ENCODE results near the gene LARP4. TPM values are rescaled to one million over a fixed set of nuclear protein-coding genes. Genes with fewer than 3 reads are reported as not detected.

Gene LARP4
- total and polyA plus RNA-seq, 2 of the 4 experiments (the other 2 are of a cell fraction), result 11.3 to 42.5 TPM

- H3K9me1 ChIP-seq (ENCODE audit: insufficient read depth, low read length), result no peaks in the 10 kb centered on the region; the same call in 1 of the 2 replicates
- no peak overlapping the region for H3K56ac ChIP-seq (ENCODE audit: extremely low read depth, insufficient read depth, low read length)
- no peak overlapping the region for H2AK9ac ChIP-seq (replicated peaks; ENCODE audit: low read depth, low read length, poor library complexity)
- no peak overlapping the region for H3K23ac ChIP-seq (ENCODE audit: low read depth, low read length)
- H3K4me3 ChIP-seq (ENCODE audit: insufficient read depth, low read depth, low read length), result no peak overlapping the region
- H3K4ac ChIP-seq (ENCODE audit: low read depth, low read length), result no peak overlapping the region
- no peak overlapping the region for H3K27ac ChIP-seq (ENCODE audit: insufficient read depth, low read length)
- H3K79me1 ChIP-seq (ENCODE audit: low read depth in 1 of 2, low read length in 2 of 2), result no peaks in the 10 kb centered on the region
- H3K9ac ChIP-seq (ENCODE audit: low read depth, low read length), result no peak overlapping the region
- no peak for TF ChIP-seq USF2 (IDR thresholded peaks at IDR 0.05; ENCODE audit: low read depth, low read length)
- no peak for TF ChIP-seq RAD21 (IDR thresholded peaks at IDR 0.05; ENCODE audit: low read length)
- TF ChIP-seq FOS (IDR thresholded peaks at IDR 0.05; ENCODE audit: low read depth, low read length), result no peak
- TF ChIP-seq MAZ (IDR thresholded peaks at IDR 0.05; ENCODE audit: borderline replicate concordance, low read depth, low read length), result no peak
- no peak for TF ChIP-seq RCOR1 (IDR thresholded peaks at IDR 0.05; ENCODE audit: insufficient replicate concordance, low read length)
- TF ChIP-seq POLR2A (IDR thresholded peaks at IDR 0.05; ENCODE audit: low read depth, low read length), result no peak
- H2BK5ac ChIP-seq (ENCODE audit: low read depth, low read length, poor library complexity, severe bottlenecking), result no peak overlapping the region
- no peak overlapping the region; the same call in 1 of the 2 replicates for H2BK20ac ChIP-seq (ENCODE audit: low read depth, low read length)
- peak overlapping the region; percentile 21 for H2AFZ ChIP-seq (replicated peaks; ENCODE audit: low read length, poor library complexity)
- no peak overlapping the region for H2BK15ac ChIP-seq (ENCODE audit: low read depth, low read length)
- intact Hi-C loops (cut with micrococcal nuclease) (no loop called here), dilution Hi-C loops (cut with HindIII; ENCODE audit: low sequenced_read_pairs, unreplicated experiment) (no loop called here), in situ Hi-C loops (cut with MboI; ENCODE audit: low sequenced_read_pairs) (no loop called here)
- H4K8ac ChIP-seq (ENCODE audit: low read depth in 2 of 2, low read length in 2 of 2), result peak overlapping the region; percentile 49 to 79; a peak in 2 of 4 replicates
- no peaks in the 10 kb centered on the region for H4K20me1 ChIP-seq (ENCODE audit: insufficient read depth, low read length)
- H4K91ac ChIP-seq (ENCODE audit: insufficient read depth, low read depth, low read length), result no peak overlapping the region
- H3K4me1 ChIP-seq (ENCODE audit: control insufficient read depth, insufficient read depth, low read length), result peaks cover 8% of the 10 kb centered on the region
- no peaks in the 10 kb centered on the region for H3K36me3 ChIP-seq (ENCODE audit: control insufficient read depth, insufficient read depth, low read length)
- 100% methylated on average over 1 of the region's 3 CpGs; no CpG with 5 or more reads in 1 of the 2 experiments for WGBS, 2 experiments (ENCODE audit: extremely low coverage in 2 of 2, insufficient read length in 1 of 2)
- POLR2A ChIA-PET (ENCODE audit: unreplicated experiment), result no interaction called here
- no peaks in the 10 kb centered on the region for H3K9me3 ChIP-seq (ENCODE audit: control insufficient read depth, insufficient read depth, low read length)
- H4K5ac ChIP-seq (ENCODE audit: low read depth, low read length), result peak overlapping the region; percentile 51
- H3K4me2 ChIP-seq (ENCODE audit: low read depth, low read length), result no peak overlapping the region
- ATAC-seq (ENCODE audit: low read depth) (no peak), DNase-seq (no peak)
- CTCF ChIA-PET, result no interaction called here
- H3K18ac ChIP-seq (ENCODE audit: low read depth, low read length), result no peak overlapping the region
- BruUV-seq (replicated peaks), result no TSS peak
- H2AK5ac ChIP-seq (ENCODE audit: low read depth, low read length), result peak overlapping the region; percentile 12; the same call in 1 of the 2 replicates
- no peak overlapping the region for H3K14ac ChIP-seq (replicated peaks; ENCODE audit: low read depth, low read length)
- H3K27me3 ChIP-seq (ENCODE audit: control insufficient read depth, insufficient read depth, low read length), result no peaks in the 10 kb centered on the region; the same call in none of the 2 replicates
- no peak overlapping the region for H2BK120ac ChIP-seq (ENCODE audit: low read depth, low read length)
Observed at GRCh38 chr12:50353404-50353803, 47.3 kb upstream of the LARP4 start.

All from IMR-90 (cell line).